Ishikawa (cell line): ENCODE data around the gene DAZAP1.

ENCODE experiments used
- CEBPB ChIP-seq: IDR thresholded peaks from 2 replicates; pipeline ENCODE4 v1.6.1; 2012
- CREB1 ChIP-seq: IDR thresholded peaks from 2 replicates; pipeline ENCODE4 v1.6.1; 2012; ENCODE audit warnings: low read depth
- EGR1 ChIP-seq: IDR thresholded peaks from 2 replicates; pipeline ENCODE4 v1.6.1; 2012
- EP300 ChIP-seq: IDR thresholded peaks from 2 replicates; pipeline ENCODE4 v1.6.1; 2012; ENCODE audit warnings: borderline replicate concordance
- FOXM1 ChIP-seq: IDR thresholded peaks from 2 replicates; pipeline ENCODE4 v1.6.1; 2012; ENCODE audit warnings: low read depth, borderline replicate concordance
- MAX ChIP-seq: IDR thresholded peaks from 2 replicates; pipeline ENCODE4 v1.6.1; 2012
- NFIC ChIP-seq: IDR thresholded peaks from 2 replicates; pipeline ENCODE4 v1.6.1; 2012
- RAD21 ChIP-seq: IDR thresholded peaks from 2 replicates; pipeline ENCODE4 v1.6.1; 2012; ENCODE audit warnings: low read depth
- TAF1 ChIP-seq: IDR thresholded peaks from 2 replicates; pipeline ENCODE4 v1.6.1; 2012; ENCODE audit warnings: low read depth, mild to moderate bottlenecking
- TCF12 ChIP-seq: IDR thresholded peaks from 2 replicates; pipeline ENCODE4 v1.6.1; 2012; ENCODE audit warnings: low read depth
- TEAD4 ChIP-seq: IDR thresholded peaks from 2 replicates; pipeline ENCODE4 v1.6.1; 2012
- YY1 ChIP-seq: IDR thresholded peaks from 2 replicates; pipeline ENCODE4 v1.6.1; 2012; ENCODE audit warnings: low read depth
- ZBTB7A ChIP-seq: IDR thresholded peaks from 2 replicates; pipeline ENCODE4 v1.6.1; 2012; ENCODE audit warnings: low read depth
- TF ChIP-seq, protein P1 (sequence below): IDR thresholded peaks from 2 replicates; pipeline ENCODE4 v1.6.1; 2012
- TF ChIP-seq, protein P2 (sequence below): IDR thresholded peaks from 2 replicates; pipeline ENCODE4 v1.6.1; 2012; ENCODE audit warnings: low read depth, mild to moderate bottlenecking

The DAZAP1 gene

GRCh38 chr19:1446713-1447481, 39.5 kb downstream of the DAZAP1 start:
- TF ChIP-seq TEAD4 (no peak), TCF12 (no peak), ZBTB7A (no peak), NFIC (no peak), EP300 (no peak), MAX (peak; percentile 48), EGR1 (no peak), FOXM1 (no peak), RAD21 (no peak), TAF1 (no peak), YY1 (no peak), CREB1 (no peak), CEBPB (no peak)
- TF ChIP-seq, protein P1, sequence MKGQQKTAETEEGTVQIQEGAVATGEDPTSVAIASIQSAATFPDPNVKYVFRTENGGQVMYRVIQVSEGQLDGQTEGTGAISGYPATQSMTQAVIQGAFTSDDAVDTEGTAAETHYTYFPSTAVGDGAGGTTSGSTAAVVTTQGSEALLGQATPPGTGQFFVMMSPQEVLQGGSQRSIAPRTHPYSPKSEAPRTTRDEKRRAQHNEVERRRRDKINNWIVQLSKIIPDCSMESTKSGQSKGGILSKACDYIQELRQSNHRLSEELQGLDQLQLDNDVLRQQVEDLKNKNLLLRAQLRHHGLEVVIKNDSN: no peak
- TF ChIP-seq, protein P2, sequence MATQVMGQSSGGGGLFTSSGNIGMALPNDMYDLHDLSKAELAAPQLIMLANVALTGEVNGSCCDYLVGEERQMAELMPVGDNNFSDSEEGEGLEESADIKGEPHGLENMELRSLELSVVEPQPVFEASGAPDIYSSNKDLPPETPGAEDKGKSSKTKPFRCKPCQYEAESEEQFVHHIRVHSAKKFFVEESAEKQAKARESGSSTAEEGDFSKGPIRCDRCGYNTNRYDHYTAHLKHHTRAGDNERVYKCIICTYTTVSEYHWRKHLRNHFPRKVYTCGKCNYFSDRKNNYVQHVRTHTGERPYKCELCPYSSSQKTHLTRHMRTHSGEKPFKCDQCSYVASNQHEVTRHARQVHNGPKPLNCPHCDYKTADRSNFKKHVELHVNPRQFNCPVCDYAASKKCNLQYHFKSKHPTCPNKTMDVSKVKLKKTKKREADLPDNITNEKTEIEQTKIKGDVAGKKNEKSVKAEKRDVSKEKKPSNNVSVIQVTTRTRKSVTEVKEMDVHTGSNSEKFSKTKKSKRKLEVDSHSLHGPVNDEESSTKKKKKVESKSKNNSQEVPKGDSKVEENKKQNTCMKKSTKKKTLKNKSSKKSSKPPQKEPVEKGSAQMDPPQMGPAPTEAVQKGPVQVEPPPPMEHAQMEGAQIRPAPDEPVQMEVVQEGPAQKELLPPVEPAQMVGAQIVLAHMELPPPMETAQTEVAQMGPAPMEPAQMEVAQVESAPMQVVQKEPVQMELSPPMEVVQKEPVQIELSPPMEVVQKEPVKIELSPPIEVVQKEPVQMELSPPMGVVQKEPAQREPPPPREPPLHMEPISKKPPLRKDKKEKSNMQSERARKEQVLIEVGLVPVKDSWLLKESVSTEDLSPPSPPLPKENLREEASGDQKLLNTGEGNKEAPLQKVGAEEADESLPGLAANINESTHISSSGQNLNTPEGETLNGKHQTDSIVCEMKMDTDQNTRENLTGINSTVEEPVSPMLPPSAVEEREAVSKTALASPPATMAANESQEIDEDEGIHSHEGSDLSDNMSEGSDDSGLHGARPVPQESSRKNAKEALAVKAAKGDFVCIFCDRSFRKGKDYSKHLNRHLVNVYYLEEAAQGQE: peak; percentile 98

GRCh38 chr19:1447504-1447903, 40.1 kb downstream of the DAZAP1 start:
- TF ChIP-seq NFIC (no peak), ZBTB7A (no peak), FOXM1 (no peak), YY1 (no peak), CEBPB (no peak), EP300 (no peak), MAX (no peak), TAF1 (no peak), EGR1 (no peak), TCF12 (no peak), TEAD4 (no peak), RAD21 (no peak), CREB1 (no peak)
- TF ChIP-seq, protein P2: no peak
- TF ChIP-seq, protein P1: no peak

- TF ChIP-seq TAF1 (no peak), NFIC (no peak), TCF12 (no peak), YY1 (no peak), RAD21 (no peak), TEAD4 (no peak), EGR1 (no peak), FOXM1 (no peak), MAX (no peak)
- TF ChIP-seq, protein P1: no peak
These were observed 40.6 kb downstream of the DAZAP1 start for GRCh38 chr19:1447944-1448343.

DNA sequence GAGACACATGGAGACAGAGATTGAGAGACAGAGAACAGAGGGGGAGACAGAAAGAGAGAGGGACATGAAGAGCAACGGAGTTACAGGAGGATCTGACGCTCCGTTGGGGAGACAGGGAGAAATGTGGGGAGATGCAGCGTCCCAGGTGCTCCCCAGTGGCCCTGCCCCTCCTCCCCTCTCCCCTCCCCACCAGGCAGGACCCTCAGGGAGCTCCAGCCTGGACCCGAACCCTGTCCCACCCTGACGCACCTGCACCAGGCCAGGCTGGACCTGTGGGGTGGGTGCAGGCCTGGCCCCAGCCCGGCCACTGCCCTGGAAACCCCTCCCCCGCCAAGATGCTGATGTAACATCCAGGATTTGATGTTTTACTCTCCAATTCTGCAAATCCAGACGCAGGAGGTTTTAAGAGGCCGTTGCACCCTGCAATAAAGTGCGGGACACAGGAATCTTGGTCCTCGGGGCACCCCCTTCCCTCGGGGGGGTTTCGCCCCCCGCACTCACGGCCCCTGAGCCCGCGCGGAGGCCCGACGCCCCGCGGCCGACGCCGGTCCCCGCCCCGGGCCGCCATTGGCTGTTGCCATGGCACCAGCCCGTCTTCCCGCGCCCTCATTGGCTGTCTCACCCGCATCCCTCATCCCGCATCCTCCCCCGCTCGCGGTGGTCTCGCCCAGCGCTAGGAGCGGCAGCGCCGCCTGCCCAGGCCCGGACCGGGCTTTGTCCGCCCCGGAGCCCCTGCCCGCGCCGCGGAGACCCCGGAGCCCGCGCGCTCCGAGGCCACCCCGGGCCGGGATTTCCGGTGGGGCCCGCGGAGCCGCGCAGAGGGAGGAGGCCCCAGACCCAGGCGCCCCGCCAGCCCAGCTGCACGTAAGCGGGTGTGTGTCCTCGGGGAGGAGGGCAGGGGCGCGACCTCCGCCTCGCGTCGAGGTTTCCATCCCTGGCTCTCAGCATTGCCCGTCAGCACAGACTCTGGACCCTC, 42.4 kb downstream of the DAZAP1 start, which contains the start of gene APC2:
Gene APC2 (plus strand): TSS at position 655 of the 976 bp plus-strand sequence. CDS start 2,881 bp downstream, outside the sequence.
- TF ChIP-seq ZBTB7A (peak; percentile 93), NFIC (no peak), CEBPB (no peak), EGR1 (peak; percentile 75)
- TF ChIP-seq, protein P2: 0 out of 2 replicates have a peak, but pooled peaks have one; percentile 18
